ENCODE measurements around the gene SLC4A8.

GRCh38 chr12:51386351-51386750 lies 38.3 kb upstream of the SLC4A8 start:
- TF ChIP-seq CTCF (IDR thresholded peaks at IDR 0.05) (no peak), POLR2A (IDR thresholded peaks at IDR 0.05) (no peak)

All from esophagus squamous epithelium (tissue), 4 donors.